Uterus (tissue), 4 donors: ENCODE measurements around the gene GPR34. TPM values are rescaled to one million over a fixed set of nuclear protein-coding genes. Genes with fewer than 3 reads are reported as not detected.

Source experiments
- DNase-seq, 2 donors: peaks; one replicate each; pipeline ENCODE4 v3.0.0-alpha.2; 2019 to 2020
- H3K27ac ChIP-seq, 2 donors: fragments of 200-600 bp; sonication (generic); 1 replicate in 1 of 2; 2 replicates in 1 of 2; pipeline ENCODE4 v1.5.1; 2016 to 2018
- H3K27me3 ChIP-seq, 2 donors: fragments of 200-600 bp; sonication (generic); one replicate each; pipeline ENCODE4 v1.5.1; 2018 to 2019; ENCODE audit warnings: control low read depth in 1 of 2
- H3K36me3 ChIP-seq, 2 donors: fragments of 200-600 bp; sonication (generic); one replicate each; pipeline ENCODE4 v1.5.1; 2019; ENCODE audit warnings: control low read depth in 1 of 2
- H3K4me1 ChIP-seq, 2 donors: fragments of 200-600 bp; sonication (generic); one replicate each; pipeline ENCODE4 v1.5.1; 2018 to 2019; ENCODE audit warnings: control low read depth in 1 of 2
- H3K4me3 ChIP-seq, 2 donors: fragments of 200-600 bp; sonication (generic); 1 replicate in 1 of 2; 2 replicates in 1 of 2; pipeline ENCODE4 v1.5.1; 2018 to 2019; ENCODE audit warnings: mild to moderate bottlenecking in 1 of 2
- H3K9me3 ChIP-seq, 2 donors: fragments of 200-600 bp; sonication (generic); one replicate each; pipeline ENCODE4 v1.5.1; 2019; ENCODE audit warnings: control low read depth in 1 of 2
- CTCF ChIP-seq, 4 experiments: fragments of 200-600 bp in 2 of 4; fragments of 450-650 bp in 2 of 4; sonication (generic) in 2 of 4; IDR thresholded peaks; one replicate each; pipeline ENCODE4 v1.5.1; 2016 to 2019; ENCODE audit warnings: antibody characterized with exemption in 4 of 4, mild to moderate bottlenecking in 2 of 4, moderate library complexity in 1 of 4
- POLR2A ChIP-seq, 2 donors: fragments of 450-650 bp; IDR thresholded peaks; one replicate each; pipeline ENCODE4 v1.6.1; 2016; ENCODE audit warnings: antibody characterized with exemption in 2 of 2, mild to moderate bottlenecking in 1 of 2, moderate library complexity in 1 of 2
- intact Hi-C: fragments of 100-400 bp; cut with DNase I; formaldehyde crosslinking; loops from one replicate; pipeline ENCODE4 v1.15.1; 2023; ENCODE audit warnings: low total_unique reads
- total RNA-seq, 4 donors: library from RNA; depleted of rRNA in 3 of 4; stranded (reverse); fragments of >200 nt in 3 of 4; gene quantifications; one replicate each; pipeline versions ENCODE4 v1.1.0 to v1.2.4, GENCODE V29; 2014 to 2023
- donor health status: DM: yes; HTN: yes; CAD: no.

GPR34 gene
- total RNA-seq, 4 donors from 2014 or later = 0.26 to 12.0 (median 8.3) TPM

DNA sequence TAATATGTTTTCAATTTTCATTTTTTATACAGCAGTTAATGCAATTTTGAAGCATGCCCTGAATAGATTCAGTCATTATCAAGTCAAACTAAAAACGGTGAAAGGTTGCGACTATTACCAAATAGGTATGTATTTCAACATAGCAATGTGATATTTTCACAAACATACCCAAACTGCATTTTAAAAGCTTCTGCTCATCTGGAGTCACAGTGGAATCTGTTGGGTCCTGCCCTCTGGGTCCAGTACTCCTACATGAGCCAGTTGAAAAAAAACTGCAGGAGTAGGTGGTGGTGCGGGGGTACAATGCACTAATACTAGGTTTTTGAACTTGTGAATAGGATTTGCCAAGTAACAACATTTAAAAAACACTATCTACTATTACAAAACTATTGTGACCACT, 938 bp downstream of the GPR34 start:
- no peak overlapping the region for H3K4me3 ChIP-seq
- H3K36me3 ChIP-seq = no peaks in the 10 kb centered on the region
- no peaks in the 10 kb centered on the region for H3K9me3 ChIP-seq
- no peaks in the 10 kb centered on the region for H3K27me3 ChIP-seq
- no peak for DNase-seq
- no peaks in the 10 kb centered on the region for H3K4me1 ChIP-seq
- intact Hi-C loops = no loop called here
- H3K27ac ChIP-seq = no peak overlapping the region
- TF ChIP-seq POLR2A (IDR thresholded peaks at IDR 0.05) = no peak
- TF ChIP-seq CTCF (IDR thresholded peaks at IDR 0.05) = no peak

DNA sequence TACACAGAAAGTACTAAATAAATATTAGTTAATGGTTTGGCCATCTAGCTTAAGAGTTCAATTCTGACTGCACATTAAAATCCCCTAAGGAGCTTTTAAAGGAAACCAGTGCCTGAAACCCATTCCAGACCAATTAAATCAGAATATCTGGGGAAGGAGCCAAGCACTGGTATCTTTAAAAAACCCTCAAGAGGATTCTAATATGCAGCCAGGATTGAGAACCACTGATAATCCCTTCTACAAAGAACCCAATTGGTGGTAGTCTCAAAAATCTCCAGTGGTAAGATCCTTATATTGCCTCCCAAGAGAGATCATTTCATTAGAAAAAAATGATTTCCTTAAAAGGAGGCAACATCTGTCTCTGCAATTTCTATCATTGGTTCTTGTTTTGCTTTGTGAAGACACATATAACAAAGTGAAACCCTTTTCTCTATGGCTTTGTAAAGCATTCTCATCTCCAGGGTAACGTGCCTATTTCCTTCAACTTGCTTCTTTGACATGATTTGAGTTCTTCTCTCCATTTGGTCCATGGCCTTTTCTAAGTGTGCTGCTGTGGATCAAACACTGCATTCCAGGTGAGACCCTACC, 3.5 kb downstream of the GPR34 start:
- no peak overlapping the region for H3K4me3 ChIP-seq
- peaks cover 0 to 4% of the 10 kb centered on the region in 2 donors for H3K27me3 ChIP-seq
- DNase-seq = no peak
- no peaks in the 10 kb centered on the region for H3K36me3 ChIP-seq
- no peak overlapping the region for H3K27ac ChIP-seq
- intact Hi-C loops = no loop called here
- TF ChIP-seq POLR2A (IDR thresholded peaks at IDR 0.05) = no peak
- TF ChIP-seq CTCF (IDR thresholded peaks at IDR 0.05) = no peak
- no peaks in the 10 kb centered on the region for H3K4me1 ChIP-seq
- no peaks in the 10 kb centered on the region for H3K9me3 ChIP-seq

DNA sequence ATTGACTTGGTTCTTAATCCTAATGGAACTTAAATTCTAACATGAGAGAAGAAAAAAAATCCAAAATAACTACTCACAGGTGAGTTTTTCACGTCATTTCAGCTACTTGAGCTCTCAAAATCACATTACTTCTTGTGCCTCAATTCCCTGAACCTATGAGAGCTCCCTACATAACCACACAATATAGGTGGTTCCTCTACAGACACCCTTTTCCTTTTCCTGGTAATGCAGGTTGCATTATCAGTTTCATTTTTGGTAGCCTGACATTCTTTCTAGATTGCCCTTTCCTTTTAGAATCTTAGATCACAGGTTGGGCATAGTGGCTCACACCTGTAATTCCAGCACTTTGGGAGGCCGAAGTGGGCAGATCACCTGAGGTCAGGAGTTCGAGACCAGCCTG, 4.3 kb downstream of the GPR34 start:
- H3K27ac ChIP-seq = no peak overlapping the region
- H3K27me3 ChIP-seq = peaks cover 0 to 5% of the 10 kb centered on the region in 2 donors
- DNase-seq = no peak
- no peaks in the 10 kb centered on the region for H3K36me3 ChIP-seq
- no peaks in the 10 kb centered on the region for H3K9me3 ChIP-seq
- TF ChIP-seq POLR2A (IDR thresholded peaks at IDR 0.05) (no peak), CTCF (IDR thresholded peaks at IDR 0.05) (no peak)
- intact Hi-C loops = no loop called here
- H3K4me1 ChIP-seq = no peaks in the 10 kb centered on the region
- H3K4me3 ChIP-seq = no peak overlapping the region

GRCh38 chrX:41695426-41695825, 6.7 kb downstream of the GPR34 start:
- no peak overlapping the region for H3K4me3 ChIP-seq
- H3K4me1 ChIP-seq = no peaks in the 10 kb centered on the region
- H3K9me3 ChIP-seq = no peaks in the 10 kb centered on the region
- TF ChIP-seq POLR2A (IDR thresholded peaks at IDR 0.05) (no peak), CTCF (IDR thresholded peaks at IDR 0.05) (no peak)
- DNase-seq = no peak
- peaks cover 0 to 5% of the 10 kb centered on the region in 2 donors for H3K27me3 ChIP-seq
- intact Hi-C loops = no loop called here
- H3K36me3 ChIP-seq = no peaks in the 10 kb centered on the region
- no peak overlapping the region for H3K27ac ChIP-seq

GRCh38 chrX:41703574-41704029, 14.8 kb downstream of the GPR34 start:
- no peak overlapping the region for H3K27ac ChIP-seq
- H3K9me3 ChIP-seq = no peaks in the 10 kb centered on the region
- no peak for DNase-seq
- H3K4me1 ChIP-seq = no peaks in the 10 kb centered on the region
- H3K4me3 ChIP-seq = no peak overlapping the region
- TF ChIP-seq CTCF (IDR thresholded peaks at IDR 0.05) = no peak
- no peak for TF ChIP-seq POLR2A (IDR thresholded peaks at IDR 0.05)
- H3K27me3 ChIP-seq = no peaks in the 10 kb centered on the region
- intact Hi-C loops = no loop called here
- H3K36me3 ChIP-seq = no peaks in the 10 kb centered on the region
